Measurements from ENCODE around the gene TOLLIP.

Gene TOLLIP

GRCh38 chr11:1298695-1299492, 10.5 kb downstream of the TOLLIP start:
- DNase-seq (ENCODE audit: low read depth in 2 of 2) = no peak

DNA sequence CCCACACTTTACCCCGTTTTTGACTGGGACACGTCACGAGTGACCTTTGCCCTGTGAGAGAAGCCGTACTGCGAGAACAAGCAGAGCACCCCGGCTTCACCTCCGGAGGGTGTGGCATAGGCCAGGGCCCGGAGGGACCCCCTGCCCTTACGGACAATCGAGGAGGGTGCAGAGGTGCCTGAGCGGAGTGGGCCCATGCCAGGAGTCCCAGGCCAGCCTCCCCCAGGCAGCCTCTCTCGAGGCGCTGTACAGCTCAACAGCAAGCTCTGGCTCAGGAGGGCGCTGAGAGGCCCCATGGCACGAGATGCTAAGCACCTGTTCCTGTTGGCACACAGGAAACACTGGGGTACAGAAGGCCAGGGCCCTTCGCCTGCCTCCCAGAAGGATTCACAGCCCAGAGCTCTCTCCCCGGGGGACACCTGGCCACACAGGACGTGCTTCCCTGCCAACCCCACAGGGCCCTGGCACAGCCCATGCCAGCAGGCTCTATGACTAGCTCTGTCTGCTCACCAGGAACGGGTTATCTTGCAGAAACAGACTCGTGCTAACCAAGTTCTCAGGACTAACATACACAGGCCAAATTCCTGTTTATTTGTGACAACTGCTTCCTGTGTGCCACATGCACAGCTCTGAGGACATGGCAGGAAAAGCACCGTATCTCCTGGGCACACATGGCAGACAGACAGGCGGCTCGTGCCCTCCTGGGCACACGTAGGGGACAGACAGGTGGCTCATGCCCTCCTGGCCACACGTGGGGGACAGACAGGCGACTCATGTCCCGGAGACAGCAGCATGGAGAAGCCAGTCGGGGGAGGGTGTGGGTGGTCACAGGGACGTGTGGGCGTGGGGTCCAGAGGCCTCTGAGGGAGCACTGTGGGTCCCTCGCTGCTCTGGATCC, 11.6 kb downstream of the TOLLIP start:
- DNase-seq (ENCODE audit: low read depth in 2 of 2) = no peak

DNA sequence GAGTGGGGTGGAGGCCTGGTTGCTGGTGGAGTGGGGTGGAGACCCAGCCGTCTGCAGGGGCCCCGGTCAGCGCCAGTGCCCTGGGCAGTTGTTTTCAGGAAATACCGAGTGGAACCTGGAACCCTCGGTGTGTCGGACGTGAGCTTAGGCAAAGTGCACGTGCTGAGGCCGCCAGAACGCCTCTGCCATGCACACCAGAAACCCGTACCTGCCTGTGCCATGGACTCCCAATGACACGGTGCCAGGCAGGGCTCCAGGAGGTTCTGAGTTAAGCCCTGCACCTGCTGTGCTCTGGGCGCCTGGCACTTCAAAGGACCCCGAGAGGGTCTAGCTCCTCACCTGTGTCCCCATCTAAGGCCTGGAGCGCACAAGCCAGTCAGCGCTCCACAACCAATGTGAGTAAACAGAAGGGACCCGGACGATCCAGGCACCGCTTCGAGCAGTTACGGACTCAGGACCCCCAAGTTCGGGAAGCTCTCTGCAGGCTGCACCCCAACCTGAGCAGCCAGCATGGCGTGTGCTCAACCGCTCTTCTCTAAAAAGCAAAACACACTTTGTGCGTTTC, 12.3 kb downstream of the TOLLIP start:
- DNase-seq (ENCODE audit: low read depth in 2 of 2) = no peak

GRCh38 chr11:1296287-1296686, 13.1 kb downstream of the TOLLIP start:
- no peak for DNase-seq (ENCODE audit: low read depth in 2 of 2)

DNA sequence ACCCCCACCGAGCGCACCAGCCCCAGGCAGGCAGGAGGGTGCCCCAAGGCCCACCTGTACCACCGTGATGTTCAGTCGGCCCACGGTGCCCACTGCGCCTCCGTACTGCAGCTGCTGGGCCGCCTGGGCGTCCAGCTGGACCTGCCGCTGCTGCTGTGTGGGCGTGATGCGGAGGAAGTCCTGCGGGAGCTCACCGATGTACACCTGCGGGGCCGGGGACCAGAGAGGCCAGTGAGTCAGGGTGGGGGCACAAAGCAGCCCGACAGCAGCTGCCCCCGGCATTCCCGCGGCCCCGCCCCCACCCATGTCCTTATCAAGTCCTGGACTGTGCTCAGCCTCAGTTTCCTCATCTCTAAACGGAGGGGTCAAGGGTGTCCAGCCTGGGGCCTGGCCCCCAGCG, 13.8 kb downstream of the TOLLIP start:
- no peak for DNase-seq (ENCODE audit: low read depth in 2 of 2)

- no peak for DNase-seq (ENCODE audit: low read depth in 2 of 2)
Measured at GRCh38 chr11:1295086-1295485, 14.3 kb downstream of the TOLLIP start.

- DNase-seq (ENCODE audit: low read depth in 2 of 2) = no peak
Measured at GRCh38 chr11:1293619-1294015, 15.8 kb downstream of the TOLLIP start.

DNA sequence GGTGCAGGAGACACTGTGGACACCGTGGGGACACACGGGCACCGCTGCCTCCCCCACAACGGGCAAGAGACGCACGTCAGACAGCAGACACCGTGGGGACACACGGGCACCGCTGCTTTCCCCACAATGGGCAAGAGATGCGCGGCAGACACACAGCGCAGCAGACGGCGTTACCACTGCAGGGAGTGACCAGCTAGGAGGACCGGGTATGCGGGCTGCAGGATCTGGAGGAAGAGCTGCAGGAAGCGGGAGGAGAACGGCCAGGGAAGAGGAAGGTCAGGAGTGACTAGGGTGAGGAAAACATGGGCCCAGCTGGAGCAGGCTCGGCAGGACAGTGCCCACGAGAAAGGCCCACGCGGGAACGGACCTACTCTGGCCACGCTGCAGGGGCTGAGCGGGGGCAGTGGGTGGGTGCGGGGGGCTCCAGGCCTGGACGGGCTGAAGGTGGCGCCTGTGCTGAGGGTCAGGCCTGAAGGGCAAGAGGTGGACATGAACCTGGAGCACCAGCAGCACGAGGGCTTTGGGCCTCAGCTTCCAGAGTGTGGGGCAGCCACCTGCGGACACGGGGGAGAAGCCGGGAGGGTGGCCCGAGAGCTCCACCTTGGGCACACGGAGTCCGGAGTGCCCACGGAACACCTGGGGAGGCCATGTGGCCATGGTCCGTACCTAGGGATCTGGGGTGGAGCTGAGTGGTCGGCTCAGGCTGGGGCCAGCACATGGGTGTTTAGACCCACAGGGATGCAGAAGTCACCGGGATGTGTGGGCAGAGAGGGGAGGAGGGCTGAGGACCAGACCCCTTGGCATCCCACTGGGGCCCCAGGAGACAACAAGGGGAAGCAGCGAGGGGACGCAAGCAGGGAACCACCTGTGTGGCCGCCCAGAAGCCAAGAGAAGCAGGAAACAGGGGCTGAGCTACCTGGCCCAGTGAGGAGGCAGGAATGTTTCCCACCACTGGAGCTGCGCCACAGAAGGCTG, 16.5 kb downstream of the TOLLIP start:
- DNase-seq (ENCODE audit: low read depth in 2 of 2) = no peak

- DNase-seq (ENCODE audit: low read depth in 2 of 2) = no peak
Measured at GRCh38 chr11:1292018-1292643, 17.3 kb downstream of the TOLLIP start.

DNA sequence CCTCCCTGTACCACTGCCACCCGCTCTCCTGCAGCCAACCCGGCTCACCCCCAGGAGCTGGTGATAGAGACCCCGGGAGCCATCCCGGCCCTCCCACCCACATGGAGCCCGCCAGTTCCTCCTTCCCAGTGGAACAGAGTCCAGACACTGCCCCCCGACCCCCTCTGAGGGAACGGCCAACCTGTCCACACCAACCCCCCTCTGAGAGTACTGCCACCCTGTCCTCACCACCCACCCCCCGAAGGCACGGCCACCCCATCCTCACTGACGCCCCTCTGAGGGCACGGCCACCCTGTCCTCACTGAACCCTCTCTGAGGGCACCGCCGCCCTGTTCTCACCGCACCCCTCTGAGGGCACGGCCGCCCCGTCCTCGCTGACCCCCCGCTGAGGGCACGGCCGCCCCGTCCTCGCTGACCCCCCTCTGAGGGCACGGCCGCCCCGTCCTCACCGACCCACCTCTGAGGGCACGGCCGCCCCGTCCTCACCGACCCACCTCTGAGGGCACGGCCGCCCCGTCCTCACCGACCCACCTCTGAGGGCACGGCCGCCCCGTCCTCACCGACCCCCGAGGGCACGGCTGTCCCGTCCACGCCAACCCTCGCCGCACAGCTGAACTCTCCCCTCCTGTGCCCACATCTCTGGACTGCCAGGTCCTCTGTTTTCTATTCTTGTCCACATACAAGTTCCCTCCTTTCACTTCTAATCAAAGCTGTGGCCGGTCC, 18.0 kb downstream of the TOLLIP start:
- no peak for DNase-seq (ENCODE audit: low read depth in 2 of 2)

- no peak for DNase-seq (ENCODE audit: low read depth in 2 of 2)
Measured at GRCh38 chr11:1290052-1291040, 19.1 kb downstream of the TOLLIP start.

- no peak for DNase-seq (ENCODE audit: low read depth in 2 of 2)
Measured at GRCh38 chr11:1289211-1289935, 20.1 kb downstream of the TOLLIP start.

GRCh38 chr11:1288426-1289151, 20.8 kb downstream of the TOLLIP start:
- DNase-seq (ENCODE audit: low read depth in 2 of 2) = no peak

DNA sequence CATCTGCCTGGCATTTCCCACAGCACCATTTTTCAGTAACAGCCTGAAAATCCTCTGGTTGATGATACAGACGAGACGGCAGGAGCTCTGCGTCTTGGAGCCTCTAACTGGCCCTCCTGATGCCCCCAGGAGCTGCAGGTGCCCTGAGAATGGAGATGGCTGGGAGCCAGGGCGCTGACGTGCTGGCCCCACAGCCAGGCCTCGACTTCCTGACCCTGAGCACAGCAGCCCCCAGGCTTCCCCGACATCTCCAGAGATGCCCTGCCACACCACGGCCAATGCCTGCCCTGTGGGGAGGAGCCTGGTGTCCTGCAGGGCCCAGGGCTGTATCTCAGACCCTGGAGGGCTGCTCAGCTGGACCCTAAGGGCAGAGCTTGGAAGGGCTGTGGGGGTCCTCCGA, 21.5 kb downstream of the TOLLIP start:
- DNase-seq (ENCODE audit: low read depth in 2 of 2) = no peak

DNA sequence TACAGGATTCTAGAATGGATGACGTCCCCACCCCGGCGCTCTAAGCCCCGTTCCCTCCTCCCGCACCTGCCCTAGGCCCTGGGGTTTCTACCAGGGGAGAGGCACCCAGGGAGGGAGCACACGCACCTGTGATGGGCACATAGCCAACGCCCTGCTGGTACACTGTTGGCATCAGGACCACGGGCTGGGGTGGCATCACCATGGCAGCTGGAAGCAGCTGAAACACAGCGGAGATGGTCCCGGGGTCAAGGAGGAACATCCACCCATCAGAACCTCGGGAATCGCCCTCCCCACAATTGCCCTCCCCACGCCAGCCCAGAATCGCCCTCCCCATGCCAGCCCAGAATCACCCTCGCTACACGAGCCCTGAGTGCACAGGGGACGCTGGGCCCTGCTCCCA, 23.6 kb downstream of the TOLLIP start:
- DNase-seq (ENCODE audit: low read depth in 2 of 2) = no peak

GRCh38 chr11:1285316-1285744, 24.1 kb downstream of the TOLLIP start:
- no peak for DNase-seq (ENCODE audit: low read depth in 2 of 2)

DNA sequence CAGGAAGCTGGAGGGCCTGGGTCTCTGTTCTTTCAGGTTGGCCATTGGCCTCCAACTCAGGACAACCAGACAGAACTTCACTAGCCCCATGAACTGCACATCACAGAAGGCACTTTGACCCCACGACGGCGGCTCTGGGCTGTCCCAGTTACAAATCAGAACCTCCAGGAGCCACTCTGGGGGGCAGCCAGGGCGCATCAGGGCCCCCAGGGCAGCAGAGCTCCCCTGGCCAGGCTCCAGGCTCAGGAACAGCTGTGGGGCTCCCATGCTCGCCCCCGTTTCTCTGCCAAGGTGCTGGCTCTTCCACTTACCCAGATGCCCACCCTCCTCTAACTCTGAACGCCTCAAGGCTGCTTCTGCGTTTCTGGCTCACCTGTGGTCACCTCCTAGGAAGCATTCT, 25.5 kb downstream of the TOLLIP start:
- DNase-seq (ENCODE audit: low read depth in 2 of 2) = no peak

- DNase-seq (ENCODE audit: low read depth in 2 of 2) = no peak
Measured at GRCh38 chr11:1283091-1283511, 26.3 kb downstream of the TOLLIP start.
